HepG2 (cell line): ENCODE data around the gene SETD5.

Experiments
- AKAP8 ChIP-seq: sonication (generic); formaldehyde crosslinking; IDR thresholded peaks from 2 replicates; pipeline ENCODE4 v1.5.1; 2020; ENCODE audit warnings: mild to moderate bottlenecking, missing genetic modification reagents
- CREB1 ChIP-seq, 2 experiments: fragments of 450-650 bp in 1 of 2; IDR thresholded peaks; 2 replicates each; pipeline ENCODE4 v1.6.1; 2016 to 2017; ENCODE audit warnings: control low read depth in 1 of 2, mild to moderate bottlenecking in 1 of 2, missing compliant biosample characterization in 1 of 2, missing genetic modification characterization in 1 of 2
- EZH2 ChIP-seq: conservative IDR thresholded peaks from 2 replicates; pipeline ENCODE4 v1.6.1; 2012; ENCODE audit warnings: mild to moderate bottlenecking, low read depth, low read length, moderate library complexity
- POLR2AphosphoS2 ChIP-seq: IDR thresholded peaks from 2 replicates; pipeline ENCODE4 v1.6.1; 2011; ENCODE audit warnings: low read depth, low read length, improper control_type of control experiment
- USF2 ChIP-seq, 2 experiments: sonication (generic) in 1 of 2; formaldehyde crosslinking in 1 of 2; IDR thresholded peaks; 2 replicates each; pipeline versions ENCODE4 v1.5.1 to v1.6.1; 2011 to 2020; ENCODE audit warnings: borderline replicate concordance in 1 of 2, low read depth in 1 of 2, low read length in 1 of 2, mild to moderate bottlenecking in 1 of 2, missing genetic modification reagents in 1 of 2, moderate library complexity in 1 of 2
- ZNF350 ChIP-seq: sonication (generic); formaldehyde crosslinking; IDR thresholded peaks from 2 replicates; pipeline ENCODE4 v1.4.0; 2020; ENCODE audit warnings: mild to moderate bottlenecking, low read depth, missing genetic modification reagents, borderline replicate concordance
- ZNF549 ChIP-seq: sonication (generic); formaldehyde crosslinking; IDR thresholded peaks from 2 replicates; pipeline ENCODE4 v1.5.0; 2020; ENCODE audit warnings: missing genetic modification reagents
- ZNF580 ChIP-seq: IDR thresholded peaks from 2 replicates; pipeline ENCODE4 v1.6.1; 2016; ENCODE audit warnings: low read depth, borderline replicate concordance

- TF ChIP-seq POLR2AphosphoS2: no peak
- TF ChIP-seq ZNF580 (CRISPR knock-in tag): no peak
- TF ChIP-seq AKAP8 (CRISPR knock-in tag): no peak
- TF ChIP-seq EZH2: no peak
- TF ChIP-seq ZNF549 (CRISPR knock-in tag): no peak
- no peak for TF ChIP-seq USF2 (IDR thresholded peaks at IDR 0.05; ENCODE audit: low read depth, low read length)
- TF ChIP-seq USF2 (CRISPR knock-in tag; IDR thresholded peaks at IDR 0.05; ENCODE audit: borderline replicate concordance): no peak
- TF ChIP-seq CREB1 (IDR thresholded peaks at IDR 0.05): no peak
- no peak for TF ChIP-seq CREB1 (CRISPR knock-in tag; IDR thresholded peaks at IDR 0.05)
- no peak for TF ChIP-seq ZNF350 (CRISPR knock-in tag)
Observed at GRCh38 chr3:9496893-9497292, 99.5 kb downstream of the SETD5 start.
